T follicular helper cell (primary cell): ENCODE data around the gene ACYP2.
"Not testable (repeated sequence)": the region's sequence is repeated elsewhere in the genome, so short reads cannot be mapped to it uniquely, and the experiment has no call there.

Experiments used
- DNase-seq: peaks from one replicate; pipeline ENCODE4 v3.0.0-alpha.2; 2020; ENCODE audit warnings: low read depth

The ACYP2 gene

DNA sequence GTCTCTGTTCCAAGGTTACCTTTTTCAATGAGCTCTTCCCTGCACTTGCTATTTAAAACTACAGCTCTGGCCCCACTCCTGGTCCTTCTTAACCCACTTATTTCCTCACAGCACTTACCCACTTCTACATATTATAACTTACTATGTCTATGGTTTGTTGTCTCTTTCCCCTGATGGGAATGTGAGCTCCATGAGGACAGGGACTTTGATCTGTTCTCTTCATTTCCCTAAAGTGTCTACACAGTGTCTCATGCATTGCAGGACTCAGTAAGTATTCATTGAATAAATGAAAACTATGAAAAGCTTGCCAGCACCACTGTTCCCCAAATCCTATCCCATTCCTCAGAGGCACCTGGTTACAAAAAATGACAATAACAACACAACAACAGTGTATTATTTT, 18.3 kb upstream of the ACYP2 start:
- DNase-seq = no peak

DNA sequence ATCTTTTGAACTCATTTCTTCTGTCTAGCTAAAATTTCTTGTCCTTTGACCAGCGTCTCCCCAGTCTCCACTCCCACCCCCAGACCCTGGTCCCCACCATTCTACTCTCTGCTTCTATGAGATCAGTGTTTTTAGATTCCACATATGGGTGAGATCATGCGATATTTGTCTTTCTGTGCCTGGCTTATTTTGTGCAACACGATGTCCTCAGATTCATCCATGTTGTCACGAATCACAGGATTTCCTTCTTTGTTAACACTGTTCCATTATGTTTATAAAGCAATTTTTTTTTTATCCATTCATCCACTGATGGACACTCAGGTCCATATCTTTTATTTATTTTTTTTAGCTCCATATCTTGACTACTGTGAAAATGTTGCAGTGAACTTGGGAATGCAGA, 16.0 kb upstream of the ACYP2 start:
- no peak for DNase-seq

DNA sequence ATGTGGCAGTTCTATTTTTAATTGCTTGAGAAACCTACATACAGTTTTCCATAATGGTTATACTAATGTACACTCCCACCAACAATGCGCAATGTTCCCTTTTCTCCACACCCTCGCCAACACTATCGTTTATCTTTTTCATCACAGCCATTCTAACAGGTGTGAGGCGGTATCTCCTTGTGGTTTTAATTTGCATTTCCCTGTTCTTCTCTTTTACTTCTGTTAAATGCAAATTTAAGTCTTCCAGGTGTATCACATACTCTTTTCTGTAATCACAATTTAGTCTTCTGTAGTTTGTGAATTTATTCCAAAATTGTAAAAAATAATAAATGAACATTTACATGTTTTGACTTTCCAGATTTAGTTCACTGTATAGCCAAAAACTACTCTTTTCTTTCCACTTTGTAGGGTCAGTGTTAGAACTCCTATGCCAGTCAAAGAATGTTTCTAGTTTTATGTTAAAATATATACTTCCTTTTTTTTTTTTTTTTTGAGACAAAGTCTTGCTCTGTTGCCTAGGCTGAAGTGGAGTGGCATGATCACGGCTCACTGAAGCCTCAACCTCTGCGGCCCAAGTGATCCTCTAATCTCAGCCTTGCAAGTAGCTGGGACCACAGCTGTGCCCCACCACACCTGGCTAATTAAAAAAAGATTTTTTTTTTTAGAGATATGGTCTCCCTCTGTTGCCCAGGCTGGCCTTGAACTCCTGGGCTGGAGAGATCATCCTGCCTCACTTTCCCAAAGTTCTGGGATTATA, 15.4 kb upstream of the ACYP2 start:
- no peak for DNase-seq

DNA sequence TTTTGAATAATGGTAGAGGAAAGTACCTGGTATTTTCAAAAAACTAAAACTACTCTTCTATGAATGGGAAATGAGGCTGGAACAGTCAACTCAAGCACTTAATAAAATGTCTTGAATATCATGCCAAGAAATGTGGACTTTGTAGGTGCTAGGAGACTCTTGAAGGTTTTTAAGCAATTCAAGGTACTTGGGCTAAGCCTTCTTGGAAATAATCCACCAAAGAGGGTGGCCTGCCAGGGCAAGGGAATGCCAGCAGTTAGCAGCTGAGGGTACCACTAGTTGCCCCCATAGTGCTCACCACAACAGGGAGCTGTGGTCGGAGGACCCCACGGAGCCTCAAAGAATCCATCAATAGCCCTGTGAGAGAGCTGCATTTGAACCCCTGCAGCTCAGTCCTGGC, 14.6 kb upstream of the ACYP2 start:
- no peak for DNase-seq

DNA sequence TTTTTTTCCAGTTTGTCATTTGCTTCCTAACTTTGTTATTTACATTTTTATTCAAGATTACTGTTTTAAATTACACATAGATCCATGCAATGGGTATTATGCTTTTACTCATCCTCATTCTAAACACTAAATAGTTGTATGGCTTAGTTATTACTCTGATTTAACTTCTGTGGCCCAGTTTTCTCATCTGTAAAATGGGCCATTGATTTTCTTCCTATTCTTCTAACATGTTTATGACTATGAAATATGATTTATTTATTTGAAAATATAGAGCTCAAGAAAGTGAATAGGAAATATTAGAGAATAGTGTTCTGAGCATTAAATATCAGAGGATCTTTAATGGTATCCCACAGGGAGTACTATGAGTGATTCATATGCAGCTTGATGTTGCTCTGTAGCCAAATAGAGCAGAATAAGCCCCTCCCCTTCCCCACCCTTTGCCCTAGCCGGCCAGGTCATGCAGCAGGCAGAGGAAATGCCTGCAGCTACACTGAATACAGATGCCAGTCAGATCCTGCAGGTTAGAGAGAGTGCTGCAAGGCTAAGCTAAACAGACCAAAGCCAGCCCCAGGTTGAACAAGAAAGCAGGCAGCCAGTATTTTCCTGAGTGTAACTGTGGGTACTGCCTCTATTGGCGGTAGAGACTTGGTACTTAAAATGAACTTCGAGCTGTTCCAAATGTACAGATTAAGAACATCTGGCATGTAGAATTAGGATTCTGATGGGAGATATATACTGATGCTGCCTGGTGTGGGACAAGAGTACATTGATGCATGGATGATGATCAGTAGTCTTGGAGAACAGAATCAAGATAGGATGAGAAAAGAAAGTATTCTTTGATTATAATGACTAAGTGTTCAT, 11.7 kb upstream of the ACYP2 start:
- no peak for DNase-seq

DNA sequence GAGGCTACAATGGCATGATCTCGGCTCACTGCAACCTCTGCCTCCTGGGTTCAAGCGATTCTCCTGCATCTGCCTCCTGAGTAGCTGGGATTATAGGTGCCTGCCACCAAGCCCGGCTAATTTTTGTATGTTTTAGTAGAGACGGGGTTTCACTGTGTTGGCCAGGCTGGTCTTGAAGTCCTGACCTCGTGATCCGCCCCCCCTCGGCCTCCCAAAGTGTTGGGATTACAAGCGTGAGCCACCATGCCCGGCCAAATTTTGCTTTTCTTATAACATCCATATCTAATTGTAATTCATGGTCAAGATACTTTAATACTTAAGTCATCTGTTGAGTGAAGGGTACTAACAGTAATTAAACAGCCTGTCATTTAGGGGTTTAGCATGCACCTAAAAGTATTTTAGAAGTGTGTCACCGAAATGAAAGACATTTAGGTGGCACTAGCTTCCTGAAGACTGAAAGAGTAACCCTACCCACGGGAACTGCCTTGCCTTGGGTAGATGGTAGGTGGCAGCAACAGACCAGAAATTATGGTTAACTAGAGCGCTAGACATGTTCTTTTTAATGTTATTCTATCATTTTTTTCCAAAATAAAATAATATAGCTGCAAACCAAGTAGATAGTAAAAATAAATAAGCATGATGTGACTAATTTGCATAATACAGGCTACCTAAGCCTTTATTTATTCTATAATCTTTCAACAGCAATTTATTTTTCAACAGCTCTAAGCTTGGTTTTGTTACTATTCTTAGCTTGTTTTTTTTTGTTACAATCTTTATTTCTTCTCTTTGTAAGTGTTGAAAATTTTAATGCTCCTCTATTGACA, 8.6 kb upstream of the ACYP2 start:
- peak; percentile 25 for DNase-seq

DNA sequence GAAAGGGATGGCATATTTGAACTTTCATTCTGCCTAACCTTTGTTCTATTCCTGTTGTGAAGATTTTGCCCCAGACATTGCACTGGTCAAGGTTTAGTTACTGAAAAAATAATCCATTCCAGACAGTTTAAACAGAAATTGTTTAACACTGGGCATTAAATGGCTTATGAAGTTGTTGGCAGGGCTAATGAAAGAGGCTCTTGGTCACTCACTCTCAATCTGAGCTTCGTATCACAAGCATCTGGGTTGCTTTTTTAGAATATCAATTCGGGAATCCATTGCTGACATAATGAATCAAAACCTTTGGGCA, 8.0 kb upstream of the ACYP2 start:
- no peak for DNase-seq

DNA sequence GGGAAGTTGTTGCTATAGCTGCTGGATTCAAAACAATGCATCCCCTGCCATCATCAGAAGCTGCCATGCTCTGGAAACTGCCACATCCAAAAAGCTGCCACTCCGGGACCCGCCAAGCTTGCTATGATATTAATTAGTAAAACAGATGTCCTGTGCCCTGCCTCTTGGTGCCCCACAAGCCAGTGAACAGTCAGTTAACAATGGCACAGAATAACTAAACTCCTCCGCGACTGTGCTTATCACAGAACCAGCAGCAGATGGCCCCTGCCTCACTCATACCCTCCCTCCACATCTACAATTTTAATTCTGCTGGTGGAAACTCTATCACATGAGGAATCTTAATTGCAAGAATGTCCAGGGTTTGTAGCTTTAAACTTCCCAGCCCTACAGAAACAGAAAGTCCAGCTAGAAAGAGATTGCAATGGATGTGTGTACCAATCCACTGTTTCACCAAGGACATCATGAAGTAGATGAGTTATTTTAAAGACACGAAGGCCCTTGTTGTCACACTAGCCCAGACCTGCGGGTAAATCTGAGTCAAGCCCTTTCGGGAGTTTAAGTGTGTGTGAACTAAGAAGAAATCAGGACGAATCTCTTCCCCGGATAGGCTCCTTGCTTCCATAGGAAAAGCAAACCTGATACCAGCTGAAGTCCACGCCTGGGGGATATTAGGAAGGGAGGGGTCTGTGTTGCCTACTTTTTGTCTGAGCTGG, 7.4 kb upstream of the ACYP2 start:
- no peak for DNase-seq

DNA sequence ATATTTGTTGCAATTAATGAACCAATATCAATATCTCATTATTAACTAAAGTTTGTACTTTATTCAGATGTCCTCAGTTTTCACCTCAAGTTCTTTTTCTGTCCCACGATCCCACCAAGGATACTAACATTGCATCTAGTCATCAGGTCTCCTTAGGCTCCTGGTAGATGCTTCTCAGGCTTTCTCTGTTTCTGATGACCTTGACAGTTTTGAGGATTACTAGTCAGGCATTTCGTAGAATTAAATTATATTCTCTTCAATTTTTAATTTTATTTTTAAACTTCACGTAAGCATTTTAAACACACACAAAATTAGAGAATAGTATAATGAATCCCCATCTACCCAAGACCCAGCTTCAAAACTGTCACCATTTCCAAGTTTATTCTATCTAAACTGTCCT, 5.6 kb upstream of the ACYP2 start:
- no peak for DNase-seq

DNA sequence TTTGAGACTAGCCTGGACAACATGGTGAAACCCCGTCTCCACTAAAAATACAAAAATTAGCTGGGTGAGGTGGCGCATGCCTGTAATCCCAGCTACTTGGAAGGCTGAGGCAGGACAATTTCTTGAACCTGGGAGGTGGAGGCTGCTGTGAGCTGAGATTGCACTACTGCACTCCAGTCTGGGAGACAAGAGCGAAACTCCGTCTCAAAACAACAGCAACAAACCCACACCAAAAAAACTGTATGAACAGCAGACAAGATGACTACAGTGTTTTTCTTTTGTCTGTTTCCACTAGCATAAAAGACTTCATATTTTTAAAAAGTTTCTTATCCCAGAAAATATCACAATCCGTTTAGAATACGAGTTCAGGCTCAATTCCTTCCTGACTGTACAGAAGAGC, 936 bp upstream of the ACYP2 start:
- DNase-seq = not testable (repeated sequence)

DNA sequence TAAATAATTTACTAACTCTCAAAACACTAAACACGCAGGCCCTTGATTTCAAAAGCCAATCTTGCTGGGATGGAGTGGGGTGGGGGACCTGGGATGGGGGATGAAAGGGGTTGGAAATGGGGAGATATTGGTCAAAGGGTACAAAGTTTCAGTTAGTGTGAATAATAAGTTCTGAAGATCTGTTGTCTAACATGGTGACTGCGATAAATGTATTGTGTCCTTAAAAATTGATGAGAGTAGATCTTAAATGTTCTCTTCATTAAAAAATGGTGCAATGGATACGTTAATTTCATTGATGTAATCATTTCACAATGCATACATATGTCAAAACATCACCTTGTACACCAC, 505 bp upstream of the ACYP2 start:
- DNase-seq = no peak

DNA sequence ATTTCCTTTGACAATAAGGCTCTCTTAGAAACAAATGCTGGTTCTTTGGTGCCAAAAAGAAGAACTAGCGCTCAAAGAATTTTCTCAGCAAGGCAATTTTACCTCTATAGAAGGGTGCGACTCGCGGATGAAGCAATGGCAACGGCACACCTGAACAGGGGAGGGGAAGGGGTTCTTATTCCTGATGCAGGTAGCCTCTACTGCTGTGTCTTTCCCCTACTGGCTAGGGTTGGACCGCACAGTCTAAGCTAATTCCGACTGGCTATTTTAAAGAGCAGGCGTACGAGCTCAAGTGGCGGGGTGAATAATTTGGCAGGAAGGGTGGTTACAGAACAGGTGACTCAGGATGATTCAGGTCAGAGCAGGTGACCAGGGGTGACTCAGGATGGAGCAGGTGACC, 1.2 kb downstream of the ACYP2 start:
- DNase-seq = not testable (repeated sequence)

DNA sequence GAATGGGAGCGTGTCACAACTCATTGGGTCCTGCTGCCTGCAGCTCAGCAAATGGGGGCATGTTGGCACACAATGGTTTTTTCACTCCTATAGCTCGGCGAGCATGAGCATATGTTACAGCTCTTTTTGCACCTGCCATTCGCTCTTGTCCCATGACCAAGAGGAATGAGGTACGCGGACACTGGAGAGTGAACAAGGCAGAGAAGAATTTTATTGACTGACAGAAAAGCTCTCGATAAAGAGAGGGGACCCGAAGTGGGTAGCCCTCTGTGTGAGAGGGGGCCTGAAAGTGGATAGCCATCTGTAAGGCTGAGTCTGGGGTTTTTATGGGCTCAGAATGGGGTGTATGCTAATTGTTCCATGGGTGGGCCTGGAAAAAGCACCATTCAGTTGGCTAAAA, 5.5 kb downstream of the ACYP2 start:
- no peak for DNase-seq

DNA sequence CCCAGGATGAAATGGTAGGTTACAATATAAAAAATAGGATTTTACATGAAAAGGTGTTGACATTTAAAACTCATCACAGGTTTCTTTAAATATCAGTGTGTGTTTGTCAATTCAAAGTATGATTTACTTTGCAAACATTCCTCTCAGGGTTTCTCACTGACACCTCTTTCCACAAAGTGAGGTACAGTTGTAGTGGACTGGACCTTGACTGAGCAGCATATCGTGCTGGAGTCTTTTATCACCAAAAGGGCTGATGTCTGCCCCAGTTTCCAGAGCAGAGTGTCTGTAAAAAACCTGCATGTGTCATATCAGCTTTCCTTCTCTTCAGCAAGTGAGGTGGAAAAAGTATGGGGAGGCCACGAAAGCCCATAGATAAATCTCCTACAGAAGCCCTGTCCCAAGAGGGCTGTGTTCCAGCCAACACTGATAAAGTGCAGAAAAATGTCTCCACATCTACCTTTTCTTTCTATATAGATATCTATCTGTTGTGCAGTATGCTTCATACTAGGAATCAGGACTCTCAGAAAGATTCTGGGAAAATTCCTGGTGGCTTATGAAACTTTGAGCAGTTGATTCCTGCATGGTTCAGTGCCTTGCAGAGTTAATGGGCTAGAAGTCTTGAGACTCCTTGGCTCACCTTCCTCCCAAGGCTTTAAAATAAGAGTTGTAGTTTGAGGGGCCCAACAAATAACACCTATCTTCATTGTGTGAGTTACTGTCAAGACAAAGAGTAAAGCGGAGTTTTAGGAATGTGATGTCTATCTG, 6.9 kb downstream of the ACYP2 start:
- DNase-seq = no peak

DNA sequence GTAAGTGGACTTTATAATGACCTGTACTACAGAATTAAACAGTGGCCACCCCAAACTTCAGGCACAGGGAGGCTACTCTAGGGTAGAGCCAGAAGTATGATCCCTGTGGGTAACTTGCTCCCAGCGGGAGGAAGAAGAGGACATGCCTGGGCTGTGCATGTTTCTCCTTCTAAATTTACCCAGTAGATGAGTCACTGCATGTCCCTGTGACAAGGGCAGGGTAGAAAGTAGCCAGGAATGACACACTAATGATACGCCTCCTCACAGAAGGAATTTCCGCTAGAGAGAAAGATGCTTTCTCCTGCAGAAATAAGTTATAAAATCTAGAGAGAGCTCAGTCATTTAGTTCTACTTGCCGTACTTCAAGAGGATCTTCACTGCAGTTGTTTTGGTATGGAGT, 7.5 kb downstream of the ACYP2 start:
- no peak for DNase-seq

DNA sequence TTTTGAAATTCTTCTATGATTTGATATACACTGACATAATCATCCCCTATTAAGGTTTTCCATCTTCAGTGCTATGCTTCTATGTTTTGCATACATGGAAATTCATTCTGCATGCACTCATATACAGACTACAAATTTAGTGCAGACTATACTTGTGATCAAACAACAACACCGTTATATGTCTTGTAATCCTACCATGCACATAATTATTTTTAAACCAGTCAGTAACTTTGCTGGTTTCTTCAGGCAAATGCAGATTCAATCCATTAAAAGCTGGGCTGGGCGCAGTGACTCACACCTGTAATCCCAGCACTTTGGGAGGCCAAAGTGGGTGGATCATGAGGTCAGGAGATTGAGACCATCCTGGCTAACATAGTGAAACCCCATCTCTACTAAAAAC, 11.8 kb downstream of the ACYP2 start:
- not testable (repeated sequence) for DNase-seq

DNA sequence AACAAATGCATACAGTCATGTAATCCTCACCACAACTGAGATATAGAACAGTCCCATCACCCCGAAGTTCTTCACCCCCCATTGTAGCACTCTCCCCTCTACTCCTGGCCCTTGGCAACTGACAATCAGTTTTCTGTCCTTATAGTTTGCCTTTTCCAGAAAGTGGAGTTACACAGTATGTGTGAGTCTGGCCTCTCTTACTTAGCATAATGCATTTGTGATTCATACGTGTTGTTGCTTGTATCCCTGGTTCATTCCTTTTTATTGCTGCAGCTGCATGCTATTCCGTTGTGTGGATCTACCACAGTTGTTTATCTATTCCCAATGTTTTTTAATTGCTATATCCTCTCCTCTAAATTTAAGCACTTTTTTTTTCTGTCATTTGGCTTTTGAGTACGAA, 17.6 kb downstream of the ACYP2 start:
- DNase-seq = no peak

DNA sequence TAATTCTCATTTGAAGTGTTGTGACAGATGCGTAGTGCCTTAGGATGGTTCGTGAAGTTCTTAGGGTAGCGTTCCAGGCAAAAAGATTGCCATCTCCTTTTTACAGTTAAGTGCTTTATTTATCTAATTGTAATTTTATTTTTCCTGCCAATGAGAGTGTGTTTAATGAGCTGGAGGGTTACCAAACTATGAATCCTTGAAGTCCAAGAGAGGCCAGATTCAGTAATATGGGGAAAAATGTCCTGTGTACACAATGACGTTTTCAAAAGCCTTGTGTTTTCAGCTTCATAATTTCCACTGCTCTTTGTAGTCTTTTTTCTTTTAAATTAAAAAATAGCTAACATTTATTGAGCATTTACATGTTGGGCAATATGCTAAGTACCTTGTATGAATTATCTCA, 23.8 kb downstream of the ACYP2 start:
- DNase-seq = no peak

DNA sequence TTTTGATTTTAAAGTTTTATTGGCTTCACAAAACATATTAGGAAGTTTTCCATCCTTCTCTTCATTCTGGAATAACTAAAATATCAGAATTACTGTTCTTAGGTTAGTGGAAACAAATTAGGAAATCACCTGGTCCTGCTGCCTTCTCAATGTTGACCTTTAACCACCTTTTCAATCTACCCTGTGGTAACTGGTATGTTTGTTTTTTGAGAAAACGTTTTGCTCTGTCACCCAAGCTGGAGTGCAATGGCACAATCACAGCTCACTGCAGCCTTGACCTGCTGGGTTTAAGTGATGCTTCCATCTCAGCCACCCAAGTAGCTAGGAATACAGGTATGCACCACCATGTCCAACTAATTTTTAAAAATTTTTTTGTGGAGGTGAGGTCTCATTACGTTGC, 28.4 kb downstream of the ACYP2 start:
- DNase-seq = no peak

DNA sequence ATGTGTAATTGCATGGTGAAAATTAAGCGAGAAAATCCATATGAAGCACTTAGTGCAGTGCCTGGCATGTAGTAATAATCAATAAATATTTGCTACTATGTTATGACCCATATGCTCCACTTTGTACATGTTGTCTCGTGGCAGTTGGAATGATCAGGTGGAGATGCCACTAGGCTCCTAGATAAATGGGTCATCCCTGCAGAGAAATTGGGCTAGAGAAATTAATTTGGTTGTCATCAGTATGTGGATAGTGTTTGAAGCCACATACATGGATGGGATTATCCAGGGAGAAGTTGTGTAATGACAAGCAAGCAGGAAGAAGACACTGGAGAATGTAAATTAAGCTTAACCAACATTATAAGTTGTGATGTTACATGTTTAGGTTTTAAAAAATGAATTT, 33.0 kb downstream of the ACYP2 start:
- DNase-seq = no peak

DNA sequence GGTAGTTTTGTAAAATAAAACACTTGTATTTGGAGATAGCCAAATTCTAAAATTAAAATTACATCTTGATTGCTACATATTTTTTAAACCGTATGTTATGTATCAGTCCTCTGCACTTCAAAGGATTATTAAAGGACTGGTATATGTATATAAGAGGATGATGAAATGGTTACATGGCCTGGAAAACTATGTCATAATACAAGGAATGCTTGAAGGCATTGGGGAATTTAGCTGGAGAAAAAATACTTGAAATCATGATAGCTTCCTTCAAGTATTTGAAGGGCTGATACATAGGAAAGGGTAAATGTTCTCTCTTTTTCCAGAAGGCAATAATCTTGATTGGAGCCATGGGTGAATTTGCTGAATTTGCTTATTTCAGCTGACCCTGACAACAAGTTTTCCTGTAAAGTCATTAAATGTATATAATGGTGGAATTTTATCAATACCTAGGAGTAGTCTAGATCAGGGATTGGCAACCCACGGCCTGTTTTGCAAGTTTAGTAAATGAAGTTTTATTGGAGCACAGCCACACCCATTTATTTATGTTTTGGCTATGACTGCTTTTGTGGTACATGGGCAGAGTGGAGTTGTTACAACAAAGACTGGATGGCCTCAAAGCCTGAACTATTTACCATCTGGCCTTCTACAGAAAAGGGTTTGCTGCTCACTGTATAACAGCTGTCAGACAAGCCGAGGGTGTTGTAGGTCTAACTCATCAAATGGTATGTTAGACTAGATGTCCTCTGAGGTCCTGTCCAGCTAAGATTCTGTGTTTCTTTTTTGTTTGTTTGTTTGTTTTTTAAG, 34.4 kb downstream of the ACYP2 start:
- no peak for DNase-seq
